ENCODE measurements around the gene GALNTL6.
"Not testable (repeated sequence)": the region's sequence is repeated elsewhere in the genome, so short reads cannot be mapped to it uniquely, and the experiment has no call there.

GALNTL6 gene

DNA sequence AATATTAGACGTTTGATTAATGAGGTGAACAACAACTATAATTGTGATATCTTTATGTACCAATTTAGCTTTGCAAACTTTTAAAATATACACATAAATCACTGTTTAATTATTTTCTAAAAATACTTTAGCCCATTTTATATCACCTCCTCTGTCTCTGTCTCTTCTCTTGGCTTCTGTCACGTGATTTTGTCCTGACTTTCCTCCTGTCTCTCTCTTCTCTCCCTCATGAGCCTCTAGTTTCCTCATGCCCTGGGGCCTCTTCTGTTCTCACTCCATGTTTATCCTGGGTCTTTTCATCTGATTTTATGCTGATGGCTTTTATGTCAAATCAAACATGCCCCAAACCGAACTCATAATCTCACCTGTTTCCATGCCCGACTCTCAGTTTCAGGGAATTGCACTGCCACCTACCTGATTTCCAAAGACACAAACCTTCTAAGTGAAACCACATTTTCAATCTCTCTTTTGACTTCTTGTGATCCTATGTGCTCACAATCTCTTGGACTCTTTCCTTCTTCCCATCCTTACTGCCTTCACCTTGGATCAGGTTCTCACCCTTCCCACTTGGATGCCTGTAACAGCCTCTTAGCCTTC, 1052.4 kb downstream of the GALNTL6 start:
- no peak for DNase-seq (ENCODE audit: low read depth)
- H3K4me3 ChIP-seq (ENCODE audit: low read depth, low read length), result no peak overlapping the region

DNA sequence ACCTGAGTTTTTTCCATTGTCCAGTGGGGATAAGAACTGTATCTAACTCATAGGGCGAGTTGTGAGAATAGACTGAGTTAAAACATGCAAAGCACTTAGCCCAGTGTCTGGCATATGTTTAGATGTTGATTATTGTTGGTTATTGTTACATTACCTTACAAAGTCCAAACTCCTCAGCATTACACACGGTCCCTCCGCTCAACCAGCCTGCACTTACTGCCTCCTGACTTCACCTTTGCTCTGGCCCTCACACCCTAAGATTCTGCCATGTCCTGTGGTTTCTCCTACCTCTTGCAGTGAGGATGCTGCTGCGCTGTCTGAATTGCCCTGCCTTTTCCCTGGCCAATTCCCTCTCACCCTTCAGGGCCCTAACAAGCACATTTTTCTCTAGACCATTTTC, 1053.2 kb downstream of the GALNTL6 start:
- H3K4me3 ChIP-seq (ENCODE audit: low read depth, low read length), result no peak overlapping the region
- no peak for DNase-seq (ENCODE audit: low read depth)

GRCh38 chr4:172867835-172868234, 1054.6 kb downstream of the GALNTL6 start:
- no peak for DNase-seq (ENCODE audit: low read depth)
- no peak overlapping the region for H3K4me3 ChIP-seq (ENCODE audit: low read depth, low read length)

GRCh38 chr4:172868271-172868670, 1055.1 kb downstream of the GALNTL6 start:
- no peak overlapping the region for H3K4me3 ChIP-seq (ENCODE audit: low read depth, low read length)
- no peak for DNase-seq (ENCODE audit: low read depth)

GRCh38 chr4:172869621-172870268, 1056.5 kb downstream of the GALNTL6 start:
- DNase-seq (ENCODE audit: low read depth), result no peak
- H3K4me3 ChIP-seq (ENCODE audit: low read depth, low read length), result no peak overlapping the region

GRCh38 chr4:172871381-172871780, 1058.2 kb downstream of the GALNTL6 start:
- no peak for DNase-seq (ENCODE audit: low read depth)
- H3K4me3 ChIP-seq (ENCODE audit: low read depth, low read length), result no peak overlapping the region

- H3K4me3 ChIP-seq (ENCODE audit: low read depth, low read length), result no peak overlapping the region
- no peak for DNase-seq (ENCODE audit: low read depth)
These were observed 1061.7 kb downstream of the GALNTL6 start for GRCh38 chr4:172874944-172875343.

DNA sequence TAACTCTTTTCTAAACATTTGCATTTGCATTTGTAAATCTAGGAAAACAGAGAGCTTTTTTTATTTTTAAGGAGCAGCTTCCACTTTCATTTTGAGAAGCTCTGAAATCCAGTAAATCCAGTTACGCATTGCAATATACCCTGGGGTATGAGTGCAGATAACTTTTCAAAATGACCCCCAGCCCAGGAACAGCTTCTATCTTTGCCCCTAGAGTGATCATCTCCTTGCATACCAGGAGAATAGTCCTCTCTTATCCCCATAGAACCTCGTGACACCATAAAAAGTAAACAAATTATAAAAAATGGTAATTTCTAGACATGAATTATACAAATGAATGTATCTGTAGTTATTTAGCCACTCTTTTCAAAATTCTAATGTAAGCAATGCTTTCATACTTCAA, 1063.2 kb downstream of the GALNTL6 start:
- no peak for DNase-seq (ENCODE audit: low read depth)
- H3K4me3 ChIP-seq (ENCODE audit: low read depth, low read length), result no peak overlapping the region

- no peak overlapping the region for H3K4me3 ChIP-seq (ENCODE audit: low read depth, low read length)
- no peak for DNase-seq (ENCODE audit: low read depth)
These were observed 1068.4 kb downstream of the GALNTL6 start for GRCh38 chr4:172881645-172882044.

DNA sequence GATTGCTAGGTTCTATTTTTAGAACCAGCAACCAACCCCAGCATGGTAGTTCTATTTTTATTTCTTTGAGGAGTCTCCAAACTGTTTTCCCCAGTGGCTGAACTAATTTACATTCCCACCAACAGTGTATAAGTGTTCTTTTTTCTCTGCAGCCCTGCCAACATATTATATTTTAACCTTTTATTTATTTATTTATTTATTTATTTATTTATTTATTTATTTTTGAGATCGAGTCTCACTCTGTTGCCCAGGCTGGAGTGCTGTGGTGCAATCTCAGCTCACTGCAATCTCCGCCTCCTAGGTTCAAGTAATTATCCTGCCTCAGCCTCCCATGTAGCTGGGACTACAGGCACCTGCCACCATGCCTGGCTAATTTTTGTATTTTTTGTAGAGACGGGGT, 1074.2 kb downstream of the GALNTL6 start:
- DNase-seq (ENCODE audit: low read depth); H3K4me3 ChIP-seq (ENCODE audit: low read depth, low read length): not testable (repeated sequence)

- no peak overlapping the region for H3K4me3 ChIP-seq (ENCODE audit: low read depth, low read length)
- DNase-seq (ENCODE audit: low read depth), result no peak
These were observed 1074.8 kb downstream of the GALNTL6 start for GRCh38 chr4:172887959-172888358.

- H3K4me3 ChIP-seq (ENCODE audit: low read depth, low read length), result no peak overlapping the region
- DNase-seq (ENCODE audit: low read depth), result no peak
These were observed 1079.1 kb downstream of the GALNTL6 start for GRCh38 chr4:172892300-172892699.

GRCh38 chr4:172895699-172896098, 1082.5 kb downstream of the GALNTL6 start:
- H3K4me3 ChIP-seq (ENCODE audit: low read depth, low read length), result no peak overlapping the region
- no peak for DNase-seq (ENCODE audit: low read depth)

GRCh38 chr4:172897046-172897445, 1083.8 kb downstream of the GALNTL6 start:
- H3K4me3 ChIP-seq (ENCODE audit: low read depth, low read length), result no peak overlapping the region
- no peak for DNase-seq (ENCODE audit: low read depth)

- DNase-seq (ENCODE audit: low read depth), result no peak
- H3K4me3 ChIP-seq (ENCODE audit: low read depth, low read length), result no peak overlapping the region
These were observed 1085.5 kb downstream of the GALNTL6 start for GRCh38 chr4:172898715-172899114.

DNA sequence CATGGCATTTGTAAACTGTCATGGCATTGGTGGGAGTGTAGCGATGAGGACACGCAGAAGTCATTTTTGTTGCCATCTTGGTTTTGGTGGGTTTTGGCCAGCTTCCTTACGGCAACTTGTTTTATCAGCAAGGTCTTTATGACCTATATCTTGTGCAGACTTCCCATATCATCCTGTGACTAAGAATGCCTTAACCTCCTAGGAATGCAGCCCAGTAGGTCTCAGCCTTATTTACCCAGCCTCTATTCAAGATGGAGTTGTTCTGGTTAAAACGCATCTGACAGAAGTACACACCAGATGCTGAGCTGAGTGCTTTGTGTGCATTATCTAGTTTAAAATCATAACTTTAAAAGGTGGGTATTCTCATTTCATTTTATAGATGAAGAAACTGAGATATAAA, 1086.7 kb downstream of the GALNTL6 start:
- H3K4me3 ChIP-seq (ENCODE audit: low read depth, low read length), result no peak overlapping the region
- DNase-seq (ENCODE audit: low read depth), result no peak

- H3K4me3 ChIP-seq (ENCODE audit: low read depth, low read length), result no peak overlapping the region
- DNase-seq (ENCODE audit: low read depth), result no peak
These were observed 1087.7 kb downstream of the GALNTL6 start for GRCh38 chr4:172900900-172901299.

DNA sequence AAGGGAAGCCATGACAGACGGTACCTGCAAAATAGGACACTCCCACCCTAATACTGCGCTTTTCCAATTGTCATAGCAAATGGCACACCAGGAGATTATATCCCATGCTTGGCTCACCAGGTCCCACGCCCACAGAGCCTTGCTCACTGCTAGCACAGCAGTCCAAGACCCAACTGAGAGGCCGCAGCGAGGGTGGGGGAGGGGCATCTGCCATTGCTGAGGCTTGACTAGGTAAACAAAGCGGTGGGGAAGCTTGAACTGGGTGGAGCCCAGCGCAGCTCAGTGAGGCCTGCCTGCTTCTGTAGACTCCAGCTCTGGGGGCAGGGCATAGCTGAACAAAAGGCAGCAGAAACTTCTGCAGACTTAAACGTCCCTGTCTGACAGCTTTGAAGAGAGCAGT, 1099.3 kb downstream of the GALNTL6 start:
- not testable (repeated sequence) for H3K4me3 ChIP-seq (ENCODE audit: low read depth, low read length)

GRCh38 chr4:172917403-172917802, 1104.2 kb downstream of the GALNTL6 start:
- H3K4me3 ChIP-seq (ENCODE audit: low read depth, low read length); DNase-seq (ENCODE audit: low read depth): not testable (repeated sequence)

More for the DNA sequence above, 1099.3 kb downstream of the GALNTL6 start:
- DNase-seq (ENCODE audit: low read depth), result not testable (repeated sequence)

DNA sequence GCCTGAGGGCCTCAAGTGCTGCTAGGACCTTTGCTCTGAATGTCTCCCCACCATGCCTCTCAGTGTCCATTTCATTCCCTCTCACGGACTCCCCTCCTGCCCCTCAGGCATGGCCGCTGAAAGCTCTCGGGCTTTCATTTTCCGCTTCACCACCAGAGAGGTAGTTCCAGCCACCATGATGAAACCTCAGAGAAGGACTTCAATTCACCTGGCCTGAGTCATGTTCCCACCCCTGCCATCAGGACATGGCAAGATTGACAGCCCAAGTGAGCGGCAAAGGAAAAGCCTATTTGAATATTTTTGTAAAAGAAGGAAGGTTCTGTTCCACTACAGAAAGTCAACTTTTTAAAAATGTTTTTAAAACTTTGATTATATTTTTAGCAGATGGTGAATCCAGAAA, 1106.1 kb downstream of the GALNTL6 start:
- DNase-seq (ENCODE audit: low read depth), result no peak
- no peak overlapping the region for H3K4me3 ChIP-seq (ENCODE audit: low read depth, low read length)

DNA sequence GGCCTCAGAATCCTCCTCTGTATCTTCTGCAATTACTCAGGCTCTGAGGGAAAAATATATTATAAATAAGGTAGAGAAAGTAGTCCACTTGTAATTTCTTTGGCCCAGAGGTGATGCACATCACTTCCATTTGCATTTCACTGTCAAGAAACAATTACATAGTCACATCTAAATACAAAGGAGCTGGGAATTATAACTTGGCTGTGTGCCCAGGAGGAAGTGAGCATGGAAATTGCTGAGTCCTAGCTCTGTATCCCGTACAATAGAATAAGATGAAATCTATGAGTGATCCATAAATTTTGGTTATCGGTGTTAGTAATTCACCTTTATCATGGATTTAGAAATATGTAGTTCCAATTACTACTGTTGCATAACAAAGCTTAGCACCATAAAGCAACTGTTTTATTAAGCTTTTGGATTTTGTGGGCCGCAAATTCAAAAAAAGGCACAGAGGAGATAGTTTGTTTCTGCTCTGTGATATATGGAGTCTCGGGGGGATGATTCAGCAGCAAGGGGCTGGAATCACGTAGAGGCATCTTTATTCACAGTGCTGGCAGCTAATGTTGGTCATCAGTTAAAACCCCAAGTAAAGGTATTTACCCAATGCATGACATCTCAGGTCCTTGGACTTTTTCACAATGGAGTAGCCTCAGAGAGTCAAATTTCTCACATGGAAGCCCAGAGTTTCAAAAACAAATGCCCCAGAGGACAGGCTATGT, 1114.1 kb downstream of the GALNTL6 start:
- H3K4me3 ChIP-seq (ENCODE audit: low read depth, low read length), result no peak overlapping the region
- DNase-seq (ENCODE audit: low read depth), result no peak

All from skeletal muscle cell (primary cell).